Prostate gland (tissue), 2 donors: ENCODE results near the gene HNF1A.

Source experiments
- CTCF ChIP-seq, 4 experiments: fragments of 200-600 bp in 2 of 4; fragments of 450-650 bp in 2 of 4; sonication (generic) in 2 of 4; IDR thresholded peaks; 1 replicate in 3 of 4; 2 replicates in 1 of 4; pipeline ENCODE4 v1.5.1; 2016 to 2019; ENCODE audit warnings: antibody characterized with exemption in 4 of 4, mild to moderate bottlenecking in 2 of 4, moderate library complexity in 2 of 4
- POLR2AphosphoS5 ChIP-seq: sonication (generic); formaldehyde crosslinking; IDR thresholded peaks from one replicate; pipeline ENCODE4 v1.6.1; 2017; ENCODE audit warnings: antibody characterized with exemption

- TF ChIP-seq POLR2AphosphoS5 (no peak), CTCF (IDR thresholded peaks at IDR 0.05) (no peak)
Measured at GRCh38 chr12:120930032-120930431, 48.3 kb upstream of the HNF1A start.
